Muscle of leg (tissue), 11 donors: ENCODE data around the gene RBCK1. TPM values are rescaled to one million over a fixed set of nuclear protein-coding genes. Genes with fewer than 3 reads are reported as not detected.
"Not testable (repeated sequence)": the region's sequence is repeated elsewhere in the genome, so short reads cannot be mapped to it uniquely, and the experiment has no call there.

Experiments used
- DNase-seq: peaks from one replicate; pipeline ENCODE4 v3.0.0; 2013
- H3K27ac ChIP-seq: one replicate; pipeline ENCODE4 v1.5.1; 2013; ENCODE audit warnings: mild to moderate bottlenecking, low read length, control low read depth
- H3K27me3 ChIP-seq: one replicate; pipeline ENCODE4 v1.6.1; 2013; ENCODE audit warnings: low read length; ENCODE audit not compliant: control insufficient read depth, insufficient read depth
- H3K36me3 ChIP-seq: one replicate; pipeline ENCODE4 v1.6.1; 2013; ENCODE audit warnings: low read length; ENCODE audit not compliant: control insufficient read depth, insufficient read depth
- H3K4me1 ChIP-seq: one replicate; pipeline ENCODE4 v1.6.1; 2013; ENCODE audit warnings: low read length; ENCODE audit not compliant: control insufficient read depth, insufficient read depth
- H3K4me3 ChIP-seq: one replicate; pipeline ENCODE4 v1.5.1; 2013; ENCODE audit warnings: low read length, control low read depth
- H3K9me3 ChIP-seq: replicated peaks from 2 replicates; pipeline ENCODE4 v1.6.1; 2013; ENCODE audit warnings: low read depth, low read length; ENCODE audit not compliant: control insufficient read depth
- whole genome bisulfite sequencing: methylation state at CpG from one replicate; pipeline ENCODE4 v1.1.5; 2013; ENCODE audit warnings: missing lambda C conversion rate; ENCODE audit not compliant: insufficient coverage; 5-methylcytosine and 5-hydroxymethylcytosine counted together
- polyA plus RNA-seq, 8 donors: library from polyadenylated mRNA; unstranded; fragments of 120-200 nt; gene quantifications; one replicate each; pipeline versions ENCODE4 v1.2.1 to v1.2.3, GENCODE V29; 2013; ENCODE audit warnings: inconsistent platforms in 1 of 8, low replicate concordance in 1 of 8; ENCODE audit not compliant: insufficient read length in 8 of 8, insufficient read depth in 1 of 8
- total RNA-seq: library from RNA; stranded (reverse); fragments of 120-200 nt; gene quantifications from one replicate; pipeline ENCODE4 v1.2.4, GENCODE V29; 2013

RBCK1 gene
- total and polyA plus RNA-seq, 9 donors = 31.0 to 69.1 (median 50.9) TPM

DNA sequence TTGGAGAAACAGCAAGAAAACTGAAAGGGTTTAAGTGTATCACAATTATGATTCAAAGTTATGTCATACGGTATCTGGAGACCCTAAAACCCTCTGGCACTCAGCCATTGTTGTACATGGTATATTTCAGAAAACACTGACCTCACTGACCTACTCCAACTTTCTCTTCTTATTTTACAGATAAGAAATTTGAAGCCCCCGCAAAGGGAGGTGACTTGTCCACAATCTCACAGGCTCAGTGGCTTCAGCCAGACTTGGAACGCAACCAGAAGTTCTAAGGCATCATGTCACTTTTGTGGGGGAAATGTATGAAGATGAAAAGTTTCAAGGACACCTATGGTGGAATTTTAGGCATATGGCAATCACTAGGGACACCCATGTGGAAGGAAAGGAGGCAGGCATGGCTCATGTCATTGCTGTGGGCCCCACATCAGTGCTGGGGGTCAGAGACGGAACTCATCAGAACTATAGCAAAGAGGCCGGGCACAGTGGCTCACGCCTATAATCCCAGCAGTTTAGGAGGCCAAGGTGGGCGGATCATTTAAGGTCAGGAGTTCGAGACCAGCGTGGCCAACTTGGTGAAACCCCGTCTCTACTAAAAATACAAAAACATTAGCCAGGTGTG, 32.7 kb upstream of the RBCK1 start:
- DNase-seq = no peak
- 73% methylated on average over 4 of the region's 10 CpGs for WGBS
- Histone ChIP-seq H3K4me1 (peaks cover 14% of the 10 kb centered on the region), H3K36me3 (no peaks in the 10 kb centered on the region), H3K27ac (no peak overlapping the region), H3K9me3 (no peaks in the 10 kb centered on the region), H3K4me3 (no peak overlapping the region), H3K27me3 (peaks cover 12% of the 10 kb centered on the region)

DNA sequence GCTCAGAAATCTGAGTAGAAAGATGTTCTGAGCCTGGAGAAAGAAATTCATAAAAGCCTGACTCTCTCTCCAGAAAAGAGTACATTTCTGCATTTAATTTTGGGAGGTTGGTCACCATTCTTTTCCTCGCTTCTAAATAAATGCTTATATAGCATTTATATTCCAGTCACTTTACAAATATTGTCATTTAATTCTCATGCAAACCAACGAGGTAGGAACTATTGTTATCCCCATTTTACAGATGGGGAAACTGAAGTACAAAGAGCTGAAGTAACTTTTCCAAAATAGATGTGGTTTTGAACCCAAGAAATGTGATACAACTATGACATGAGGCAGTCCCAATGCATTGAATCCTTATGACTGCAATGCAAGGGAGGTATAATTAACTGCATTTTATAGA, 32.0 kb upstream of the RBCK1 start:
- H3K27me3 ChIP-seq = peaks cover 16% of the 10 kb centered on the region
- H3K36me3 ChIP-seq = no peaks in the 10 kb centered on the region
- no peak overlapping the region for H3K4me3 ChIP-seq
- no peaks in the 10 kb centered on the region for H3K9me3 ChIP-seq
- H3K27ac ChIP-seq = no peak overlapping the region
- no CpG with 5 or more reads among the region's 2 CpGs for WGBS
- DNase-seq = no peak
- H3K4me1 ChIP-seq = peaks cover 14% of the 10 kb centered on the region

DNA sequence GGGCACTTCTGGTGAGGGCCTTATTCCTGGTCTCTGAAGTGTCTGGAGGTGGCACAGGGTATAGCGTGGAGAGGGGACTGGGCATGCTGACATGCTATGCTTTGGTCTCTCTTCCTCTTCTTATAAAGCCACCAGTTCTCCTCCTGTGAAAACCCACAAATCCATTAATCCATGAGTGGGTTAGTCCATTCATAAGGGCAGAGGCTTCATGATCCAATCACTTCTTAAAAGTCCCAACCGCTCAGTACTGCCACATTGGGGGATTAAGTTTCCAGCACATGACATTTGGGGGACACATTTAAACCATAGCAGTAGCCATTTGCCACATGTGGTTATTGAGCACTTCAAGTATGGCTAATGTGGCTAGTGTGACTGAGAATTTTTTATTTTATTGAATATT, 31.3 kb upstream of the RBCK1 start:
- H3K27me3 ChIP-seq = peaks cover 21% of the 10 kb centered on the region
- no CpG with 5 or more reads among the region's 2 CpGs for WGBS
- H3K4me3 ChIP-seq = no peak overlapping the region
- no peaks in the 10 kb centered on the region for H3K9me3 ChIP-seq
- no peaks in the 10 kb centered on the region for H3K36me3 ChIP-seq
- peaks cover 18% of the 10 kb centered on the region for H3K4me1 ChIP-seq
- H3K27ac ChIP-seq = no peak overlapping the region
- DNase-seq = no peak

DNA sequence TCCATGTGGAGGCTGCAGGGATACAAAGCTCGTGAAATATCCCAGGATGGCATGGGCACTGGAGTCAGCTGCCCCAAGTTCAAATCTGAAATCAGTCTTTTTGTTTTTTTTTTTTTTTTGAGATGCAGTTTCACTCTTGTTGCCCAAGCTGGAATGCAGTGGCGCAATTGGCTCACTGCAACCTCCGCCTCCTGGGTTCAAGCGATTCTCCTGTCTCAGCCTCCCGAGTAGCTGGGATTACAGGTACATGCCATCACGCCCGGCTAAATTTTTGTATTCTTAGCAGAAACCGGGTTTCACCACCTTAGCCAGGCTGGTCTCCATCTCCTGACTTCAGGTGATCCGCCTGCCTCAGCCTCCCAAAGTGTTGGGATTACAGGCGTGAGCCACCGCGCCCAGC, 30.5 kb upstream of the RBCK1 start:
- not testable (repeated sequence) for DNase-seq, H3K4me3 ChIP-seq, H3K9me3 ChIP-seq, H3K27ac ChIP-seq, H3K36me3 ChIP-seq
- 84% methylated on average over 12 of the region's 12 CpGs for WGBS
- Histone ChIP-seq H3K4me1 (peaks cover 18% of the 10 kb centered on the region), H3K27me3 (peaks cover 21% of the 10 kb centered on the region)

DNA sequence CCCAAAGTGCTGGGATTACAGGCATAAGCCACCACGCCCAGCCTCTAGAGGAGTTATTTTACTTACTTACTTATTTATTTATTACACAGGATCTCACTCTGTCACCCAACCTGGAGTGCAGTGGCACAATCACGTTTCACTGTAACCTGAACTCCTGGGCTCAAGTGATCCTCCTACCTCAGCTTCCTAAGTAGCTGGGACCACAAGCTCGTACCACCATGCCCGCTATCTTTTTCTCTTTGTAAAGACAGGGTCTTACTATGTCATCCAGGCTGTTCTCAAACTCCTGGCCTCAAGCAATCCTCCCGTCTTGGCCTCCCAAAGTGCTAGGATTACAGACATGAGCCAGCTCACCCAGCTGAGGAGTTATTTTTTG, 29.1 kb upstream of the RBCK1 start:
- no peaks in the 10 kb centered on the region for H3K36me3 ChIP-seq
- no peak overlapping the region for H3K4me3 ChIP-seq
- no peaks in the 10 kb centered on the region for H3K9me3 ChIP-seq
- no peak for DNase-seq
- WGBS = 53% methylated on average over 3 of the region's 5 CpGs
- H3K4me1 ChIP-seq = peaks cover 11% of the 10 kb centered on the region
- no peak overlapping the region for H3K27ac ChIP-seq
- peaks cover 21% of the 10 kb centered on the region for H3K27me3 ChIP-seq

DNA sequence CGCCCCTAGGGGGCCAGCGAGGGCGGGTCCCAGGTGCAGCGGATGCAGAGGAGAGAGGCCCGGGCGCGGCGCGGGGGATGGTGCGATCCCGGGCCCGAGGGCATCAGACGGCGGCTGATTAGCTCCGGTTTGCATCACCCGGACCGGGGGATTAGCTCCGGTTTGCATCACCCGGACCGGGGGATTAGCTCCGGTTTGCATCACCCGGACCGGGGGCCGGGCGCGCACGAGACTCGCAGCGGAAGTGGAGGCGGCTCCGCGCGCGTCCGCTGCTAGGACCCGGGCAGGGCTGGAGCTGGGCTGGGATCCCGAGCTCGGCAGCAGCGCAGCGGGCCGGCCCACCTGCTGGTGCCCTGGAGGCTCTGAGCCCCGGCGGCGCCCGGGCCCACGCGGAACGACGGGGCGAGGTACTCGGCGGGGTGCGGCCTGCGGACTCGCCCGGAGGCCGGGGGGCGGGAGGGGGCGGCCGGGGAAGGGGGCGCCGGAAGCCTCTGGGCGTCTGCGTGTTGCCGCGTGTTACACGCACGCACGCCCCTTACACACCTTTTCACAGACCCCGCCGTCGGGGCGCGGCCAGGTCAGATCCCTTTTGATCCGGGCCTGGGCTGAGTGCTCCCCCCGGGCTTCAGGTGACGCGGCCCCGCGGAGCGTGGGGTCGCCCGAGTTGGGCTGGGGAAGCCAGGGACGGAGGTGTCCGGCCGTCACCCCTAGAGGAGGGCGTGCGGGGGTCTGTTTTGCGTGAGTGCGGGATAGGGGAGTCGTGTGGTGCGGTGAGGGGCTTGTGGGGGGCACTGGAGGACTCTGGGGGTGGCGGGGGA, 27.1 kb upstream of the RBCK1 start:
- H3K36me3 ChIP-seq = no peaks in the 10 kb centered on the region
- peak overlapping the region; percentile 40 for H3K4me3 ChIP-seq
- DNase-seq = peak; percentile 59
- H3K4me1 ChIP-seq = peaks cover 11% of the 10 kb centered on the region
- H3K27ac ChIP-seq = no peak overlapping the region
- peaks cover 21% of the 10 kb centered on the region for H3K27me3 ChIP-seq
- H3K9me3 ChIP-seq = no peaks in the 10 kb centered on the region
- under 1% methylated on average over 88 of the region's 93 CpGs for WGBS

DNA sequence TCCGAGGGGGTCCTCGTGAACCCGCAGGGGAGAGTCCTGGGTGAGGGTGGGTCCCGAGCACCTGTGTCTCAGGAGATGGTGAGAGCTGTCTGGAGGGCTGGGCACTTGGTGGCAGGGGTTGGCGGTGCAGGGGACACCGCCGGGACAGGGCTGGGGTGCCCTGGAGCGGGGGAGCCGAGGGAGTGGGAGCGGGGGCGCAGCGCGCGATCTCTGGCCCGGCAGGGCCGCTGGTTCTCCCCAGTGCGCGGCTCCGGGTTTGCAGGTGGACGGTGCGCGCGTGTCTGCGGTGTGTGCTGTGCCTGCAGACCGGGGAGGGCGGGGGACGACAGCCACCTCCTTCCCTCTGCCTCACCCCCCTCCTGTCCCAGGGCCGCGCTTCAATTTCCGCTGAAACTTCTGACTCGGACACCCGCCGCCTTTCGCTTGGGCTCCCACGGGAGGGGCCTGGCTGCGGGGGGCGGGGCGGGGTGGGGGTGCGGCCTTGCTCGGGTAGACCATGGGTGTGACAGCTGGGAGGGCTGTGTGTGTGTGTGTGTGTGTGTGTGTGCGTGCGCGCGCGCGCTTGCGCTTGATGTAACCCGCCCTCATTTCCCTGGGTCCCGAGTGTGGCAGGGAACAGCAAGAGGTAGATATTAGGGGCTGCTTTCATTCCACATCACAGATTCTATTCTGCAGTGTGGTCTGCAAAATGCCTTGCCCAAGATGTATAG, 26.4 kb upstream of the RBCK1 start:
- Histone ChIP-seq H3K9me3 (no peaks in the 10 kb centered on the region), H3K4me3 (peak overlapping the region; percentile 40), H3K4me1 (peaks cover 11% of the 10 kb centered on the region), H3K27me3 (peaks cover 21% of the 10 kb centered on the region), H3K27ac (no peak overlapping the region), H3K36me3 (no peaks in the 10 kb centered on the region)
- DNase-seq = peak; percentile 73
- WGBS = 1% methylated on average over 23 of the region's 49 CpGs

DNA sequence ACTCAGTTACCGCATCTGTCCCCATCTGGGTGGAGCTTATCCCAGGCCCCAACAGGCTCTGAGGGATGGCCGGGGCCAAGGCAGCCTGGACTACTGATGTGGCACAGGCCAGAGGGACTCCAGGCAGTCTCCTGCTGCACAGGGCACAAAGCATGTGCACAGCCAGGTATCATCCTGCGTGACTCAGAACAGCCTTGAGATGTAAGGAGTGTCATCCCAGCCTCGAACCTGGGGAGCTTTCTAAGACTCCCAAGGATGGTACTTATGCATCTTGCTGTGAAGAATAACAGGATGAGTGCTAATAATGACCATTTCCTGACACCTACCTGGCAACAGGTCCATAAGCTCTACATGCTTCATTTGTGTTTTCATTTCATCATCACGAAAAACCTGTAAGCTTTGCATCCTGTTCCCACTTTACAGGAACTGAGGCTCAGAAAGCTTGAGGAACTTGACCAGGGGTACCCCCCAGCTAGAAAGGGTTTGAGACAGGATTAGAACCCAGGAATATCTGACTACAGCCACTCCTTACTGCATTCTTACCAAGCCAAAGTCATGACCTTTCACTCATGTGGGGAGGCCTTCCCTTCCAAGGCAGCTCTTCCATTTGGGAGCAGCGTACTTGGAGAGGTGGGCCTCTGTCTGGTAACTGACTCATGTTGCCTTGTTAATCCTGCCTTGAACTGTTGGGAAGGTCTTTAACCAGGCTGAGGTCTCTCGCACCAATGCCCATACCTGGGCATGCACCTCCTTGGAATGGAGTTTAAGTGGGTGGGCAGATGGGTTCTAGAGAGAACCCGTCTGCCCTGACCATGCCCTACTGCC, 25.6 kb upstream of the RBCK1 start:
- H3K27me3 ChIP-seq = peaks cover 21% of the 10 kb centered on the region
- H3K27ac ChIP-seq = no peak overlapping the region
- WGBS = 53% methylated on average over 5 of the region's 8 CpGs
- no peak for DNase-seq
- H3K4me3 ChIP-seq = no peak overlapping the region
- H3K36me3 ChIP-seq = no peaks in the 10 kb centered on the region
- H3K9me3 ChIP-seq = no peaks in the 10 kb centered on the region
- peaks cover 11% of the 10 kb centered on the region for H3K4me1 ChIP-seq

DNA sequence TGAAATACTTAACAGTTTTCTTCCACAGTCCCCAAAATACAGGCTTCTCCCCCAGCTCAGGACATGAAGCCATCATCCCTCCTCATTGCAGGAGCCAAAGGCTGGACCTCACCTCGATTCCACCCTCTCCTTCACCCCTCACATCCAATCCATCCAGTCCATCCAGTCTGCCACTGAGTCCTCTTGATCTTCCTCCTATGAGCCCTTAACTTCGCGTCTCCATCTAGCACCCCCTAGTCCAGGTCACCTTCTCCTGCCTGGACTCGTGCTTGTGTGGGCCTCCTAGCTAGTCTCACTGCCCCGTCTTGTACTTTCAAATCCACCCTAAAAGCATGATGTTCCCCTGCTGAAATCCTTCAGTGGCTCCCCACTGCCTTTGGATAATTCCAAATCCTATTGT, 24.2 kb upstream of the RBCK1 start:
- WGBS = 78% methylated on average over 3 of the region's 5 CpGs
- no peaks in the 10 kb centered on the region for H3K9me3 ChIP-seq
- H3K4me1 ChIP-seq = peaks cover 11% of the 10 kb centered on the region

More for the DNA sequence above, 24.2 kb upstream of the RBCK1 start:
- Histone ChIP-seq H3K4me3 (no peak overlapping the region), H3K27me3 (peaks cover 17% of the 10 kb centered on the region), H3K36me3 (no peaks in the 10 kb centered on the region), H3K27ac (no peak overlapping the region)
- no peak for DNase-seq
